Measurements from ENCODE around the gene TAF1.

DNA sequence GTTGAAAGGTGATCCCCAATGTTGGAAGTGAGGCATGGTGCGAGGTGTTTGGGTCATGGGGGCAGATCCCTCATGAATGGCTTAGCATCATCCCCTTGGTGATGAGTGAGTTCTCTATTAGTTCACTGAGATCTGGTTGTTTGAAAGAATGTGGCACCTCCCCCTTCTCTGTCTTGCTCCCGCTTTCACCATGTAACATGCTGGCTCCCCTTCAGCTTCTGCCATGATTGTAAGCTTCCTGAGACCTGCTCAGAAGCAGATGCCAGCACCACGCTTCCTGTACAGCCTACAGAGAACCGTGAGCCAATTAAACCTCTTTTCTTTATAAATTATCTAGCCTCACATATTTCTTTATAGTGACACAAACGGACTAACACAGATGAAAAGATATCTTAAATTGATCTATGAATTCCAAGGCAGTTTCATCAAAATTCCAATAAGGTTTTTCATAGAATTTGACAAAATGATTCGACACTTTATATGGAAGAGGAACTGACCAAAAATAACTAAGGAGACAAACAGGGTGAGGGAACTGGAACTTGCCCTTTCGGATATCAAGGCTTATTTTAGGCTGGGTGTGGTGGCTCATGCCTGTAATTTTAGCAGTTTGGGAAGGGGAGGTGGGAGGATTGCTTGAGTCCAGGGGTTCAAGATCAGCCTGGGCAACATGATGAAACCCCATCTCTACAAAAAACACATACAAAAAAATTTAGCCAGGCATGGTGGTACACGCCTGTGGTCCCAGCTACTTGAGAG, 109.8 kb downstream of the TAF1 start:
- TF ChIP-seq KDM4B (IDR thresholded peaks at IDR 0.05; ENCODE audit: borderline replicate concordance in 2 of 2, low read depth in 1 of 2) (no peak), ZNF586 (CRISPR knock-in tag; conservative IDR thresholded peaks at IDR 0.05) (no peak), MCM7 (IDR thresholded peaks at IDR 0.05) (no peak), XRCC3 (IDR thresholded peaks at IDR 0.05) (no peak), HCFC1 (IDR thresholded peaks at IDR 0.05; ENCODE audit: low read depth, low read length) (no peak), ZNF696 (CRISPR knock-in tag; conservative IDR thresholded peaks at IDR 0.05) (no peak), MYBL2 (IDR thresholded peaks at IDR 0.05; ENCODE audit: low read depth) (no peak), MYBL2 (CRISPR knock-in tag; IDR thresholded peaks at IDR 0.05; ENCODE audit: borderline replicate concordance) (no peak), KDM1A (IDR thresholded peaks at IDR 0.05) (no peak), ZNF77 (CRISPR knock-in tag; IDR thresholded peaks at IDR 0.05) (no peak), SMAD3 (CRISPR knock-in tag; conservative IDR thresholded peaks at IDR 0.05) (no peak)
- TF ChIP-seq, protein P1, sequence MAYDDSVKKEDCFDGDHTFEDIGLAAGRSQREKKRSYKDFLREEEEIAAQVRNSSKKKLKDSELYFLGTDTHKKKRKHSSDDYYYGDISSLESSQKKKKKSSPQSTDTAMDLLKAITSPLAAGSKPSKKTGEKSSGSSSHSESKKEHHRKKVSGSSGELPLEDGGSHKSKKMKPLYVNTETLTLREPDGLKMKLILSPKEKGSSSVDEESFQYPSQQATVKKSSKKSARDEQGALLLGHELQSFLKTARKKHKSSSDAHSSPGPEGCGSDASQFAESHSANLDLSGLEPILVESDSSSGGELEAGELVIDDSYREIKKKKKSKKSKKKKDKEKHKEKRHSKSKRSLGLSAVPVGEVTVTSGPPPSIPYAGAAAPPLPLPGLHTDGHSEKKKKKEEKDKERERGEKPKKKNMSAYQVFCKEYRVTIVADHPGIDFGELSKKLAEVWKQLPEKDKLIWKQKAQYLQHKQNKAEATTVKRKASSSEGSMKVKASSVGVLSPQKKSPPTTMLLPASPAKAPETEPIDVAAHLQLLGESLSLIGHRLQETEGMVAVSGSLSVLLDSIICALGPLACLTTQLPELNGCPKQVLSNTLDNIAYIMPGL (CRISPR knock-in tag; IDR thresholded peaks at IDR 0.05): no peak
- TF ChIP-seq, protein P2, sequence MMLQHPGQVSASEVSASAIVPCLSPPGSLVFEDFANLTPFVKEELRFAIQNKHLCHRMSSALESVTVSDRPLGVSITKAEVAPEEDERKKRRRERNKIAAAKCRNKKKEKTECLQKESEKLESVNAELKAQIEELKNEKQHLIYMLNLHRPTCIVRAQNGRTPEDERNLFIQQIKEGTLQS (IDR thresholded peaks at IDR 0.05): no peak
- TF ChIP-seq, protein P2 (CRISPR knock-in tag; conservative IDR thresholded peaks at IDR 0.05): no peak
- TF ChIP-seq, protein P3, sequence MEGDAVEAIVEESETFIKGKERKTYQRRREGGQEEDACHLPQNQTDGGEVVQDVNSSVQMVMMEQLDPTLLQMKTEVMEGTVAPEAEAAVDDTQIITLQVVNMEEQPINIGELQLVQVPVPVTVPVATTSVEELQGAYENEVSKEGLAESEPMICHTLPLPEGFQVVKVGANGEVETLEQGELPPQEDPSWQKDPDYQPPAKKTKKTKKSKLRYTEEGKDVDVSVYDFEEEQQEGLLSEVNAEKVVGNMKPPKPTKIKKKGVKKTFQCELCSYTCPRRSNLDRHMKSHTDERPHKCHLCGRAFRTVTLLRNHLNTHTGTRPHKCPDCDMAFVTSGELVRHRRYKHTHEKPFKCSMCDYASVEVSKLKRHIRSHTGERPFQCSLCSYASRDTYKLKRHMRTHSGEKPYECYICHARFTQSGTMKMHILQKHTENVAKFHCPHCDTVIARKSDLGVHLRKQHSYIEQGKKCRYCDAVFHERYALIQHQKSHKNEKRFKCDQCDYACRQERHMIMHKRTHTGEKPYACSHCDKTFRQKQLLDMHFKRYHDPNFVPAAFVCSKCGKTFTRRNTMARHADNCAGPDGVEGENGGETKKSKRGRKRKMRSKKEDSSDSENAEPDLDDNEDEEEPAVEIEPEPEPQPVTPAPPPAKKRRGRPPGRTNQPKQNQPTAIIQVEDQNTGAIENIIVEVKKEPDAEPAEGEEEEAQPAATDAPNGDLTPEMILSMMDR (IDR thresholded peaks at IDR 0.05 in 2 of 3, conservative IDR thresholded peaks at IDR 0.05 in 1 of 3; ENCODE audit: insufficient read depth in 2 of 3, low read depth in 1 of 3, low read length in 3 of 3): no peak
- TF ChIP-seq, protein P4, sequence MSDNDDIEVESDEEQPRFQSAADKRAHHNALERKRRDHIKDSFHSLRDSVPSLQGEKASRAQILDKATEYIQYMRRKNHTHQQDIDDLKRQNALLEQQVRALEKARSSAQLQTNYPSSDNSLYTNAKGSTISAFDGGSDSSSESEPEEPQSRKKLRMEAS (CRISPR knock-in tag; IDR thresholded peaks at IDR 0.05): no peak

All from K562 (cell line).